HG02623 (cell line): ENCODE data around the gene UTS2R.

Experiments used
- ATAC-seq: cut with Tn5 transposase; IDR thresholded peaks from one replicate; pipeline ENCODE4 v1.9.1; 2021; ENCODE audit warnings: moderate library complexity; ENCODE audit not compliant: unreplicated experiment

UTS2R gene

DNA sequence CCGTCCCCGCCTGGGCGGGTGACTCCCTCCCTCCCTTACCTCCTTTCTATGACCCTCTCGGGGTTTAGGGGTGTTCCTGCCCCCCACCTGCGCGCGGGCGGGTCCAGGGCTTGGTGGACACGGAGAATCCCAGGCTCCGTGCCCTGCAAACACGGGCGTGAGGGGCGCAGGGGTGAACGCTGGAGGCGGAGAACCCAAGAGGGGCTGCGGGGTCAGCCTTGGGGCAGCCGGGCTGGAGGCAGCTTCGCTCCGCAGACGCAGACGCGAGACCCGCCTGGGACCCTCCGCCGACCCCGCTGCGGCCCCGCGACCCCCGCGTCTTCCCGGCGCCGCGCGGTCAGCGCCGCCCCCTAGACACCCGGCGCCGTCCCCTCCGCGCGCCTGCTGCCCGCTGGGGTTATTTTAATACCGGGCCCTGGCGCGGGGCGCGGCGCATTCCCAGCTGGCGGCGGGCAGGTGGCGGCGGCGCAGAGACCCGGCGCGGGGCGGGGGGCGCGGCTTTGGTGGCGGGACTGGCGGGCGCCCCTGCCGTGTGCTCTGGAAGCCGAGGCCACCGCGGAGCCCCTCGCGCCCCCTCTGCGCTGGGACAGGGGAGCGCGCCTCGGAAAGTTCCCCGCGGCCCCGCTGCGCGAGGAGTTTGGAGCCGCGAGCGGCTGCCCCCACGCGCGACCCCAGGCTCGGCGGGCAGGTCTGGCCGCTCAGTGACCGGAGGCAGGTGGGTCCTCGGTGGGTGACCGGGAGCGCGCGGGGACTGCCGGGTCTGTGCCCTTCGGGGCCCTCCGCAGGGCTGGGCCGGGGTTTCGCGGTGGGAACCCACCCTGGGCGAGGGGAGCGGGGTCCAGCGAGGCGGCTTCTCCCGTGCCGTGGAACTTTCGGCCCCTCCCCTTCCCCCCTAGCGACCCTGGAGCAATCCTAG lies at the start of gene UTS2R:
Gene UTS2R (plus strand): TSS at position 433 of the 916 bp plus-strand sequence. CDS start 2,560 bp downstream, outside the sequence.
- ATAC-seq, result no peak

- no peak for ATAC-seq
These were observed 49.6 kb upstream of the UTS2R start for GRCh38 chr17:82321947-82322466.

DNA sequence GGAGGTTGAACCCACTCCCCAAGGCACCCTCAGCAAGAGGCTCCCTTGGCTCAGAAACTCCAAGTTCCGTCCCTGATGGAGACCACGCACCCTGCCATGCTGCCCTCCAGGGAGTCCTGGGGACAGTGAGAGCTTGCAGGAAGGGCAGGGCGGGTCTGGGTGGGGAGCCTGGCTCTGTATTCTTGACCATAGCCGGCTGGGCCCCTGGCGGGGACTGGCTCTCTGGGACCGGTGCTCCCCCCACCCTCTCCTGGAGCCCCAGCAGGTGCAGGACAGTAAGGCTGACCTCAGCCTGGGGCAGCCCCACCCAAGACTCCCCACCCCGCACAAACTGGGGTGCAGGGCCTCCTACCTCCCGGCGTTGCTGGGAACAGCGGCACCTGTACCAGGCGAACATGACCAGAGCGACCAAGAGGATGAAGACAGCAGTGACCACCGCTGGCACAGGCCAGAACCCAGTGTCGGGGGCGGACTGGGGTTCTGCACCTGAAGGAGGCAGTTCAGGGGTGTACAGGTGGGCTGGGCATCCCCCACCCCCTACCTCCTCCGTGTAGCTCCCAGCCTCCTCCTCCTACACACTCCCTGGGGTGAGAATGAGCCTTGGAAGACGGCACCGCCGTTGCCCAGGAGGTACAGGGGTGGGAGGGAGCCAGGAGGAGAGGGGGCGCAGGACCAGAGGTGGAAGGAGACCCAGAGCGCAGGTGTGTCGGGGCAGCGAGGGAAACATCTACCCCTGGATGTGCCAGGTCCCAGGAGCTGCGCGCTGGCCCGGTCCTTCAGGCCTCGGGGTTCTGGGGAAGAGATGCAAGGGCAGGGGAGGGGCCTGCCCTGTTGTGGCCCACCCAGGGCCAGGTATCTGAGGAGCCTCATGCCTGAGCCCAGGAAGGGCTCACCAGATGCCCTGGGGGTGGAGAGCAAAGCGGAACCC lies 48.8 kb upstream of the UTS2R start:
- no peak for ATAC-seq

- ATAC-seq, result no peak
These were observed 47.9 kb upstream of the UTS2R start for GRCh38 chr17:82323514-82324234.

GRCh38 chr17:82324566-82325285 lies 46.8 kb upstream of the UTS2R start:
- no peak for ATAC-seq

DNA sequence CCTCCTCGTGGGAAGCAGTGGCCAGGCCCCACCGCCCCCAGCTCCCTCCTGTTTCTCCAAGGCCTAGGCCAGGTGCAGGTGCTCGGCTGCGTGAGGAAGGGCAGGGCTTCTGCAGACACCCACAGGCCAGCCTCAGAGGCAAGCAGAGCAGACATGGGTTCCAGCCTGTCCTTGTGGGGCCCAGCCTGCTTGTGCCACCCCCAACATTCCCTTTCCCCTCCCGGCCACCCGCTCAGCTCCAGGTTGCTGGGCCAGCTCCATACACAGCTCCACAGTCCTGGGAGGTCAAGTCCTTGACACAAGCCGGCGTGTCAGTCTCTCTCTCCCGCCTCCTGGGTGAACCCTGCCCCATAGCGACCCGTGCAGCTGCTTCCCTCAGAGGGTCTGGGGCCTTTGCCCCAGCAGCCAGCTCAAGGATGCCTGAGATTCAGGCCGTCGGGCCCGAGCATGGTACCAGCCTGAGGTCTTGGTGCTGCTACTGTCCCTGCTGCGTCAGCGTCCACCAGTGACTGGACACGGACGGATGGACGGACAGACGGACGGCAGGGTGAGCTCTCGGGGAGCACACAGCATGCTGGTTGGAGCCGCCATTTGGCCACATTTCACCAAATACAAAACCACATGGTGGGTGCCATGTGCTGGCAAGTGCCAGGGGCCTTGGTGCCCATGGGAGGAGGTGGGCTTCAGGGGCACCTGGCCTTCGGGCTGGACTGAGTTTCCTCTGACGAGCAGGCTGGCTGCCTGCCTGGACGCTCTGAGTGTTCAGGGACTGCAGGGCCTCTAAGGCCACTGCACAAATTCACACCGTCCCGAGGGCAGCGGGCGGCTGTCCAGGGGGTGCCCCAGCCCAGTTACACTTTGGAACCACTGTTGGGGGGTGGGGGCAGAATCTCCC lies 46.0 kb upstream of the UTS2R start:
- ATAC-seq, result no peak

DNA sequence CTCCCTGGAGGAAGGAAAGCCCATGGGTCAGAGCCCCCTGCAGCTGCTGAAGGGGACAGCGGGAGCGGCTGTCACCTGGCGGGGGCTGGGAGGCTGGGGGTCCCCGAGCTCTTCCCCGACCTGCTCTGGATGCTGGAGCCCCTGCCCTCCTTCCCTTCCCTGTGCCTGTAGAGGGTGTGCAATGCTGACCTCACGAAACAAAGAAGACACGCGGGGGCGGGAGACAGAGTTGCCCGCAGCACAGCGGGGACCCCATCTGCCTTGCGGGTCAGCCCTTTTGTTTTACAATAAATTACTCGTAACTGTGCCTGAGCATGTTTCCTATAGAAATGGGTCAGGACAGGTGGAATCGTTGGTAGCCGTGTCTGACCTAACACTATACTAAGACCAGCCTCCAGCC lies 44.3 kb upstream of the UTS2R start:
- ATAC-seq, result no peak

DNA sequence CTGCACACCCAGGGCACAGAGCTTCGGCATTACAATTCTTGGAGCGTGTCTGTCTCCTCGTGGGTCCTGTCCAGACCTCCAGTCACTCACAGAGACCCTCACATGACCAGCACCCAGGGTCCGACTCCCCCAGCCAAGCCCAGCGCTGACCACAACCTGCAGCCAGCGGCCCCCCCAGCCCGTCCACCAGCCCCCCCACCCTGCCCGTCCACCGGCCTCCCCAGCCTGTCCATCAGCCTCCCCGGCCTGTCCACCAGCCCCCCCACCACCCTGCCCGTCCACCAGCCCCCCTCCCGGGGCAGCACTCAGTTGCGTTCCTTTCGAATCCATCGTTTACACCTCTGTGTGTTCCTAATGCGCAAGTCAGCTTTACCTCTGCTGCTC lies 43.8 kb upstream of the UTS2R start:
- ATAC-seq, result no peak

GRCh38 chr17:82328141-82328993 lies 43.2 kb upstream of the UTS2R start:
- ATAC-seq, result no peak

- no peak for ATAC-seq
These were observed 42.5 kb upstream of the UTS2R start for GRCh38 chr17:82328994-82329507.

GRCh38 chr17:82329683-82330321 lies 41.8 kb upstream of the UTS2R start:
- no peak for ATAC-seq

DNA sequence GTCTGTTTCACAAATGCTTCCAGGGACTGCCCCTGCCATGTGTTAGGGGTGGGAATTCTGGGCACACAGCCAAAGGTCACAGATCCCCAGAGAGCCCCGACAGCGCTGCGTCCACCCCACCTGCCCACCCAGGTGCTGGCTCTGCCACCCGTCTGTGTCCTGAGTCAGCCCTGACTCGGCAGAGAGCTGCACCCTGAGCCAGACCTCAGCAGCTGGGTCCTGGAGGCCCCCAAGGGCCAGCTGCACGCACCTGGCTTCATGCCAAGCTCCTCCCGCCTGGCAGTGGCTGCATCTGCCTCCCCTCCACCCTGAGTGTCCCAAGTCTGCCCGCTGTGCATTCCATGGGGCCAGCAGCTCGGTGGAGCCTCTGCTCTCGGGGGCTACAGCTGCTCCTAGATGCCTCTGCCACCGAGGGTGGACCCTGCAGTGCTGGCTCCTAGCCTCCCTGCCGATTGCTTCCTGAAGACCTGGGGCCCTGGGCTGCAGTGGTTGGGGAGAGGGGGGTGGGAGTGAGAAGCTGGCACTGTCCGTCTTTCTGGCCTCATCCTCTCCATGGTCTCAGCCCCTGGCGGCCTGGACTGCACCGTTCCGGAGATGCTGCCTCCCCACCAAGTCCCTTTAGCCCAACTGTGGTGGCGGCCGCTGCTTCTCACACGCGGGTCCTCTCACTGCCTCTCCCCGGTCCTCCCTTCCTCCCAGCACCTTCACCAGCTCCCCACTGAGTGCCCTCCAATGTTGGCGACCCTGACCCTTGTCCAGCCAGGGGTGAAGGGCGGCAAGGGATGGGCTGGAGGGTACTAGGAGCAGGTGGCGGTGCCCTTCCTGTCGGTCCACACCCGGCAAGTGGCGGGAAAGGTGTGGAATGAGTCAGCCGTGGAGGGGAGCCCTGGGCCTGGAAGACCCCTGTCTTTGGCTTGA lies 41.0 kb upstream of the UTS2R start:
- no peak for ATAC-seq

DNA sequence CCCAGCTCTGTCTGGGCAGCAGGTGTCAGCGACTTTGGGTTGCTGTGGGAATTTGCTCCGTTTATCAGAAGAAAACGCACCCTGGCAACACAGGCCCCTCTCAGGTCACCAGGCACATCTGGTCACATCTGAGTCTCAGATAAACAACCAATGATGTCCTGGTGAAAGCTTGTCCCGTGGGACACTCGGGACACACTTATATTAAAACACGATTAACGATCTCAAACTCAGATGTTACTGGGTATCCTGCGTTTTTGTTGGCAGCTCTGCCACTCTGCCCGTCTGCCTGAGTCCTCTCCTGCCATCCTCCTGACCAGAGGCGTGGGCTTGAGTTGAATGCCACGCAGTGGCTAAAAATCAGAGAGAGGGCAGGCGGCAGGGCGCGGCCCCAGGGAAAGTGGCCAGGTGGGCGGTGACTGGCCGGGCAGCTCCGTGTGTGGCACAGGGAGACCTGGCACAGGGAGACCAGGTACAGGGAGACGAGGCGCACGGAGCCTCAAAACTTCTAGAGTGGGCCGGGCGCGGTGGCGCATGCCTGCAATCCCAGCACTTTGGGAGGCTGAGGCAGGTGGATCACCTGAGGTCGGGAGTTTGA lies 40.1 kb upstream of the UTS2R start:
- ATAC-seq, result no peak

GRCh38 chr17:82332669-82333278 lies 38.8 kb upstream of the UTS2R start:
- ATAC-seq, result no peak

GRCh38 chr17:82333279-82334171 lies 38.0 kb upstream of the UTS2R start, which contains the start of gene SECTM1:
TSS of gene SECTM1 (minus strand) at chr17:82333766. CDS start at chr17:82327240, 6,526 bp downstream.
- no peak for ATAC-seq
